ENCODE measurements around the gene PTPRC.
A peak's percentile ranks its signal among the peaks of the same experiment; 100 is the strongest.

Gene PTPRC

GRCh38 chr1:198674009-198674408 lies 35.2 kb downstream of the PTPRC start:
- no peak for DNase-seq (ENCODE audit: low spot score)

GRCh38 chr1:198676253-198676652 lies 37.4 kb downstream of the PTPRC start:
- DNase-seq (ENCODE audit: low spot score): no peak

- DNase-seq (ENCODE audit: low spot score): no peak
Measured at GRCh38 chr1:198677027-198677426, 38.2 kb downstream of the PTPRC start.

GRCh38 chr1:198677871-198678270 lies 39.0 kb downstream of the PTPRC start:
- DNase-seq (ENCODE audit: low spot score): no peak

GRCh38 chr1:198678301-198678836 lies 39.5 kb downstream of the PTPRC start:
- DNase-seq (ENCODE audit: low spot score): no peak

- no peak for DNase-seq (ENCODE audit: low spot score)
Measured at GRCh38 chr1:198678901-198679329, 40.1 kb downstream of the PTPRC start.

- DNase-seq (ENCODE audit: low spot score): no peak
Measured at GRCh38 chr1:198679535-198680173, 40.8 kb downstream of the PTPRC start.

- no peak for DNase-seq (ENCODE audit: low spot score)
Measured at GRCh38 chr1:198680174-198680875, 41.5 kb downstream of the PTPRC start.

GRCh38 chr1:198681252-198681651 lies 42.4 kb downstream of the PTPRC start:
- DNase-seq (ENCODE audit: low spot score): no peak

GRCh38 chr1:198681831-198682759 lies 43.3 kb downstream of the PTPRC start:
- DNase-seq (ENCODE audit: low spot score): peak; percentile 74

GRCh38 chr1:198682850-198683249 lies 44.0 kb downstream of the PTPRC start:
- no peak for DNase-seq (ENCODE audit: low spot score)

- no peak for DNase-seq (ENCODE audit: low spot score)
Measured at GRCh38 chr1:198683449-198683848, 44.6 kb downstream of the PTPRC start.

- DNase-seq (ENCODE audit: low spot score): peak; percentile 16
Measured at GRCh38 chr1:198686069-198686728, 47.4 kb downstream of the PTPRC start.

GRCh38 chr1:198687429-198687828 lies 48.6 kb downstream of the PTPRC start:
- DNase-seq (ENCODE audit: low spot score): no peak

- DNase-seq (ENCODE audit: low spot score): no peak
Measured at GRCh38 chr1:198691063-198691462, 52.2 kb downstream of the PTPRC start.

GRCh38 chr1:198693321-198693720 lies 54.5 kb downstream of the PTPRC start:
- no peak for DNase-seq (ENCODE audit: low spot score)

GRCh38 chr1:198694542-198694941 lies 55.7 kb downstream of the PTPRC start:
- no peak for DNase-seq (ENCODE audit: low spot score)

- DNase-seq (ENCODE audit: low spot score): no peak
Measured at GRCh38 chr1:198696211-198696610, 57.4 kb downstream of the PTPRC start.

GRCh38 chr1:198699167-198700015 lies 60.6 kb downstream of the PTPRC start:
- peak; percentile 20 for DNase-seq (ENCODE audit: low spot score)

- DNase-seq (ENCODE audit: low spot score): no peak
Measured at GRCh38 chr1:198700016-198700392, 61.2 kb downstream of the PTPRC start.

GRCh38 chr1:198700396-198700795 lies 61.6 kb downstream of the PTPRC start:
- no peak for DNase-seq (ENCODE audit: low spot score)

Measured in globus pallidus (tissue), 1 donor.